Limb (tissue), 2 donors: ENCODE measurements around the gene PITPNB.

Source experiments
- DNase-seq, 2 donors: peaks; one replicate each; pipeline ENCODE4 v3.0.0-alpha.2; 2016; ENCODE audit errors: extremely low spot score in 2 of 2

The PITPNB gene

DNA sequence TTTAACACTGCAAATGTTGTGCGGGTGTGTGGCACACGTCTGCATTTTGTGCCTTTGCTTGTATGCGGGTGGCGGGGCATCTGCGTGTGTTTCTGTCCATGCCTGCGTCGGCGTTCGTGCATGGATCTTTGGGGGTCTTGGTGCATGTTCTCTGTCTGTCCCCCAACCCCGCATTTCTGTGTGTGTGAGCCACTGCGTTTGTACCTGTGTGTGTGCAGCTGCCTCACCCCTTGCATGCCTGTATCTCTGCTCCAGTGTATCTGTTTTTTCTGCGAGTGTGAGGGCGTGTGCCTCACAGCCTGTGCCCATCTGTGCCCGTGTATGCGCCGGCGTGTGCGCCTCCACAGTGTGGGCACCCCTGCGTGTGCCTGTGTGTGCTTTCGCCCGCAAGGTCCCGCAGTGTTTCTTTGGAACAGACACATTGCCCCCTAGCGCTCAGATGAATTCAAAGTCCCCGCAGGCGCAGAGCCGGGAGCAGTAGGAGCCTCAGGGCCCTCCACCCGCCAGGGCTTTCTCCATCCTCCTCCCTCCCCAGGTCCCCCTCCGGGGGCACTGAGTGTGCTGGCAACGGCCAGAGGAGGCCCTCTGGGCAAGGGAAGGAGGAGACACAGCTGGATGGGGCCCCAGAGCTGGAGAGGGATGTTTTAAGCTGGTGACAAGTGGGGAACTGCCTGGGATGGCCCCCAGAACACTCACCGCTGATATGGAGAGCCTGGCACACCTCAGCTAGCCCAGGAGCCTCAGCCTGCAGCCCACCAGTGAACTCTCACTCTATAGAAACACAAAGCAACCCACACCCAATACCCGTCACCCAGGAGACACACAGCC, 114.4 kb downstream of the PITPNB start:
- DNase-seq = peak; percentile 79 to 82

DNA sequence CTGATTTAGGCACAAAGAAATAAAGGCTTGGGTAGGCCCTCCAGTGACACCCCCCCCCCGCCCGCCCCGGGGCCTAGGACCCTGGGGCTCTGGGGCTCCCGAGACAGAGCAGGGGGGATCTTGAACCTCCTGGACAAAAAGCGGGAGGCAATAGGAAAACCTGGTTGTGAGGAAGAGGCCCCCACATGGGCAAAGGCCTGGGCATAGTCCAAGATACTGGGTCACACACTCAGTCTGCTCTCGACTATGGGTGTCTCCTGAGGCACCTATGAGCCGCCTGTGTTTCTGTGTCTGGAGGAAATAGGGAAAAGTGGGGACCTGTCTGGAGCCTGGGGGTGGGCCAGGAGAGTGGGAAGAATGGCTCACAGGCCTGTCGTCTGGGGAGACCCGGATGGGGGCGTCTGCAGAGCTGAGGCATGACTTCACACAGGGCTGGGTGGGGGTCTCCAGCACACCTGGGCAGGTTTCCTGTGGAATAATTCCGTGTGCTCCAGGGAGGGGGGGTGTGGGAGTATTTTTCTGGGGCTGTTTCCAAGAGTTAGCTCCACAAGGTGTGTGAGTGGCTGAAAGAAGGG, 115.1 kb downstream of the PITPNB start:
- DNase-seq = no peak

DNA sequence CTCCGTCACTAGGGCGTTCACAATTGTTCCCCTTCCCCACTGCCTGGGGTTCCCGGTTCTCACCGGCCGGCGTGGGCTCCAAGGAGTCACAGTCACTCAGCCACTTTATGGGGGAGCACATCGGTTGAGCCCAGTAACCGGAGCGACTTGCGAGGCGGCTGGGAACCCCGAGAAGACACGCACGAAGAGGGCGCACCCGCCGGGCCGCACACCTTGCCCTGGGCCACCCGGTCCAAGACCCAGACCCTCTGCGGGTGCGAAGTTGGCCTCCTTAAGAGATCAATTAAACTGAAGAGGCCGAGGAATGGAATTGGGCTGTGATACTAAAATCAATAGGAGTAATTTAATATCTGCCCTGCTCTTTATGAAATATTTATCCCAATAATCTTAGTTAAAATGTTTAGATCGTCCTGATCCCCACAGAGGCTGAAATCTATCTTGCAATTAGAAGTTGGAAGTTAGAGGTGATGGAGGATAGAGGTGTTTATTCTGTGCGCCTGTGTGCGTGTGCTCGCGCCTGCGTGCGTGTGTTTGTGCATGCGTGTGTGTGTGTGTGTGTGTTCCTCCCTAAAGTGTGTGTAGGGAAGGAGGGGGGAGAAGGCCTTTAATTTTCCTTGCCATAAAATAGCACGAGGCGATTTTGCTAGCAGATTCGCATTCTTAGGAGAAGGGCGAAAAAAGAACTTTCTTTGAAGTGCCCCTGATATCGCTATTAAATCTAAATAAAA, 116.5 kb downstream of the PITPNB start:
- peak in 1 of 2 donors; percentile 58 for DNase-seq
